Fibroblast of the aortic adventitia (primary cell): ENCODE measurements around the gene NRCAM. TPM values are rescaled to one million over a fixed set of nuclear protein-coding genes. Genes with fewer than 3 reads are reported as not detected.
"Not testable (repeated sequence)": the region's sequence is repeated elsewhere in the genome, so short reads cannot be mapped to it uniquely, and the experiment has no call there.

Experiments used
- DNase-seq: peaks from one replicate; pipeline ENCODE4 v3.0.0-alpha.2; 2010; ENCODE audit warnings: low read depth
- H3K4me3 ChIP-seq: 2 replicates; pipeline ENCODE4 v1.5.1; 2011; ENCODE audit warnings: low read depth, mild to moderate bottlenecking, control low read depth, low read length, moderate library complexity
- CTCF ChIP-seq: IDR thresholded peaks from 2 replicates; pipeline ENCODE4 v1.5.1; 2011; ENCODE audit warnings: mild to moderate bottlenecking, low read length, control low read depth, inconsistent platforms; ENCODE audit not compliant: insufficient read depth
- total RNA-seq: library from RNA; depleted of rRNA; stranded (reverse); fragments of >200 nt; gene quantifications from 2 replicates; pipeline ENCODE4 v1.2.3, GENCODE V29; 2012; ENCODE audit warnings: low replicate concordance

Gene NRCAM
- total RNA-seq, 1 donor, result 2.3 TPM

- no peak for TF ChIP-seq CTCF
- no peak for DNase-seq
Observed at GRCh38 chr7:108263425-108263824, 192.8 kb downstream of the NRCAM start.

GRCh38 chr7:108261560-108262255 lies 194.5 kb downstream of the NRCAM start:
- TF ChIP-seq CTCF, result no peak
- H3K4me3 ChIP-seq, result no peak overlapping the region
- no peak for DNase-seq

More at GRCh38 chr7:108263425-108263824, 192.8 kb downstream of the NRCAM start:
- H3K4me3 ChIP-seq, result no peak overlapping the region

GRCh38 chr7:108259447-108259846 lies 196.8 kb downstream of the NRCAM start:
- H3K4me3 ChIP-seq, DNase-seq: not testable (repeated sequence)

DNA sequence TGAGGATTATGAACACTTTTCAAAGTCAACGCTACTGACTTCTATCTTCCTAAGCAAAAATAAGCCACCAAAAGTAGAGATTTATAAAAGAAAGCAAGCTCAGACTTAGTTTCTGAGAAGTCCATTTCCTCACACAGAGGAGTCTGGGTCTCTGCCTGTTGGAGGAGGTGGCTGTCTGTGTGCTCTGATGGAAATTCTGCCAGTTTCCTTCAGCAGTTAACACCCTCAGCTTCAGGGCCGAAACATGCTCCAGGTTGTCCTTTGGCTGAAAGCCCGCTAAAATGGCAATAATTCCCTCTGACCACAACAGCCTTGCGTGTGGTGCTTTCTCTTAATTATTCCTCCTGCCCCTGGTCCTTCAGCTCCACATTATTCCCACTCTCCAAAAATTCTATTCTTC lies 198.3 kb downstream of the NRCAM start:
- DNase-seq, result no peak
- H3K4me3 ChIP-seq, result no peak overlapping the region
- no peak for TF ChIP-seq CTCF

DNA sequence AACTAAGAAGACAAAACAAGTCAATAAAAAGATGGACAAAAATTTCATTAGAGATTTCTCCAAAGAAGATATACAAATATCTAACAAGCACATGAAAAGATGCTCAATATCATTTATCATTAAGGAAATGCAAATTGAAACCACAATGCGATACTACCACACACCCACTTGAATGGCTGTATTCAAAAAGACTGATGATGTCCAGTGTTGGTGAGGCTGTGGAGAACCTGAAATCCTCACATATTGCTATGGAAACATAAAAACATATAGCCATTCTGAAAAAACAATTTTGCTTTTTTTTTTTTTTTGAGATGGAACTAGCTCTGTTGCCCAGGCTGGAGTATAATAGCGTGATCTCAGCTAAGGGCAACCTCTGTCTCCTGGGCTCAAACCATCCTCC lies 202.0 kb downstream of the NRCAM start:
- TF ChIP-seq CTCF, result no peak
- DNase-seq, result no peak
- no peak overlapping the region for H3K4me3 ChIP-seq

GRCh38 chr7:108253275-108254044 lies 202.8 kb downstream of the NRCAM start:
- no peak for TF ChIP-seq CTCF
- DNase-seq, result peak; percentile 69

DNA sequence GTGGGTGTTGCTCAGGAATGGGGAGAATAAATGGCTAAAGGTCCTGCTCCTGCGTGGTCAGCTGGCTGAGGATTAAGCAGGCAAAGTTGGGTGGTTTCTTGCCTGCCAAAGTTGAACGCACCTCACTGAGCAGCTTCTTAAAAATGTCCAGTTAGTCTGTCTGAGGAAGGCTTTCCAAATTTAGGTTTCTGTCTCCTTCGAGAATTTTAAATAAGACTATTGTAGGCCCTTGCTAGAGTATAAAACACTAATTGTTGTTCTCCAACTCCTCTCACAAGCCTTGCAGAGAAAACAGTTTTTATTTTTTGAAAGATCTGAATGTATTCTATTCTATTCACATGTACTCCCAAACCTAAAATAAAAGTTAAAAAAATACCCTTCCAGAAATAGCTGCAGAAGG lies 204.1 kb downstream of the NRCAM start:
- H3K4me3 ChIP-seq, result no peak overlapping the region
- no peak for DNase-seq
- TF ChIP-seq CTCF, result no peak

More at GRCh38 chr7:108253275-108254044, 202.8 kb downstream of the NRCAM start:
- no peak overlapping the region for H3K4me3 ChIP-seq
